A549 (cell line): Measurements from ENCODE around the gene GDF2. TPM values are rescaled to one million over a fixed set of nuclear protein-coding genes. Genes with fewer than 3 reads are reported as not detected.

Source experiments
- ATAC-seq, 2 experiments: fragments of 200-7000 bp in 1 of 2; fragments of >200 bp in 1 of 2; cut with Nextera tagmentation in 1 of 2; cut with Tn5 transposase in 1 of 2; 3 replicates each; pipeline versions ENCODE4 v1.8.0 to v1.9.1; 2018 to 2020; ENCODE audit warnings: mild to moderate bottlenecking in 1 of 2, moderate library complexity in 1 of 2
- CTCF ChIA-PET: fragments of 300-600 bp; sonication (Branson Sonifier 250); formaldehyde crosslinking; extraction: SDS; loops from one replicate; lab custom pipeline; 2021; ENCODE audit warnings: antibody characterized with exemption, inconsistent platforms; lab: Yijun Ruan, JAX
- POLR2A ChIA-PET: fragments of 350-600 bp; formaldehyde crosslinking; extraction: SDS; loops from one replicate; lab custom pipeline; 2021; ENCODE audit warnings: antibody characterized with exemption, inconsistent platforms; lab: Yijun Ruan, JAX
- DNase-seq, 2 experiments: peaks; one replicate each; pipeline versions ENCODE4 v3.0.0 to v3.0.0-alpha.2; 2011 to 2016; ENCODE audit warnings: low read depth in 1 of 2, low spot score in 1 of 2
- FAIRE-seq: peaks from 2 replicates; lab custom pipeline; 2011; peaks lifted over from hg19 to GRCh38; lab: Jason Lieb, UNC
- H3K27ac ChIP-seq, 2 experiments: fragments of >200 bp; sonication (Bioruptor Twin); formaldehyde crosslinking; 3 replicates each; pipeline ENCODE4 v1.5.1; 2016 to 2017
- H3K4me1 ChIP-seq: fragments of >200 bp; sonication (Bioruptor Twin); formaldehyde crosslinking; 3 replicates; pipeline ENCODE4 v1.6.1; 2016
- H3K4me2 ChIP-seq: fragments of >200 bp; sonication (Bioruptor Twin); formaldehyde crosslinking; 3 replicates; pipeline ENCODE4 v1.6.1; 2016
- H3K4me3 ChIP-seq: fragments of >200 bp; sonication (Bioruptor Twin); formaldehyde crosslinking; 3 replicates; pipeline ENCODE4 v1.5.1; 2016
- H3K9me3 ChIP-seq: fragments of >200 bp; sonication (Bioruptor Twin); formaldehyde crosslinking; 3 replicates; pipeline ENCODE4 v1.6.1; 2016
- ATOH8 ChIP-seq: fragments of 250-450 bp; sonication (Bioruptor Pico); IDR thresholded peaks from 2 replicates; pipeline ENCODE4 v1.5.0; 2020; ENCODE audit warnings: low read depth, mild to moderate bottlenecking, moderate library complexity
- CEBPB ChIP-seq, 2 experiments: fragments of >200 bp in 1 of 2; sonication (Bioruptor Twin) in 1 of 2; formaldehyde crosslinking in 1 of 2; IDR thresholded peaks; 2 replicates each; pipeline ENCODE4 v1.6.1; 2012 to 2016
- CHD2 ChIP-seq: fragments of 150-350 bp; IDR thresholded peaks from 2 replicates; pipeline ENCODE4 v1.6.1; 2014; ENCODE audit warnings: low read length; ENCODE audit not compliant: partially characterized antibody
- CHD4 ChIP-seq: fragments of 200-600 bp; sonication (generic); IDR thresholded peaks from 2 replicates; pipeline ENCODE4 v1.6.1; 2016; ENCODE audit warnings: antibody characterized with exemption, mild to moderate bottlenecking, borderline replicate concordance
- EHF ChIP-seq: fragments of 250-450 bp; sonication (Bioruptor Pico); IDR thresholded peaks from 2 replicates; pipeline ENCODE4 v1.5.0; 2020; ENCODE audit warnings: mild to moderate bottlenecking
- ELK1 ChIP-seq: fragments of 150-350 bp; IDR thresholded peaks from 2 replicates; pipeline ENCODE4 v1.6.1; 2014; ENCODE audit warnings: low read depth, mild to moderate bottlenecking, low read length
- EP300 ChIP-seq, 2 experiments: fragments of >200 bp; sonication (Bioruptor Twin); formaldehyde crosslinking; IDR thresholded peaks; 2 replicates in 1 of 2; 3 replicates in 1 of 2; pipeline ENCODE4 v1.6.1; 2016 to 2017
- ESRRA ChIP-seq: fragments of 150-350 bp; IDR thresholded peaks from 2 replicates; pipeline ENCODE4 v1.6.1; 2014; ENCODE audit warnings: mild to moderate bottlenecking, low read length, borderline replicate concordance
- FOSB ChIP-seq: fragments of 250-450 bp; sonication (Bioruptor Pico); IDR thresholded peaks from 2 replicates; pipeline ENCODE4 v1.5.0; 2020; ENCODE audit warnings: mild to moderate bottlenecking, moderate library complexity
- HOXB13 ChIP-seq: fragments of 250-450 bp; sonication (Bioruptor Pico); IDR thresholded peaks from 2 replicates; pipeline ENCODE4 v1.5.0; 2020; ENCODE audit warnings: low read depth, mild to moderate bottlenecking, moderate library complexity
- JUNB ChIP-seq: fragments of >200 bp; sonication (Bioruptor Twin); formaldehyde crosslinking; IDR thresholded peaks from 2 replicates; pipeline ENCODE4 v1.6.1; 2016
- MAFK ChIP-seq: fragments of 450-650 bp; IDR thresholded peaks from 2 replicates; pipeline ENCODE4 v1.6.1; 2014; ENCODE audit not compliant: partially characterized antibody
- MYC ChIP-seq: IDR thresholded peaks from 2 replicates; pipeline ENCODE4 v1.6.1; 2012; ENCODE audit warnings: mild to moderate bottlenecking, inconsistent platforms, low read length, improper control_type of control experiment, borderline replicate concordance
- NFE2L2 ChIP-seq: fragments of 150-350 bp; conservative IDR thresholded peaks from 2 replicates; pipeline ENCODE4 v1.6.1; 2014; ENCODE audit warnings: low read length
- POLR2A ChIP-seq: IDR thresholded peaks from 2 replicates; pipeline ENCODE4 v1.6.1; 2012; ENCODE audit warnings: mild to moderate bottlenecking, low read length
- POLR2AphosphoS2 ChIP-seq: conservative IDR thresholded peaks from 2 replicates; pipeline ENCODE4 v1.6.1; 2012; ENCODE audit warnings: low read length, improper control_type of control experiment, inconsistent platforms
- RARB ChIP-seq: fragments of 250-450 bp; sonication (Bioruptor Pico); IDR thresholded peaks from 2 replicates; pipeline ENCODE4 v1.8.0; 2021; ENCODE audit warnings: mild to moderate bottlenecking, moderate library complexity
- RCOR1 ChIP-seq: fragments of 150-350 bp; IDR thresholded peaks from 2 replicates; pipeline ENCODE4 v1.6.1; 2014; ENCODE audit warnings: antibody characterized with exemption, low read length, low read depth
- REST ChIP-seq: fragments of 200-600 bp; sonication (generic); IDR thresholded peaks from 2 replicates; pipeline ENCODE4 v1.6.1; 2016; ENCODE audit warnings: antibody characterized with exemption, mild to moderate bottlenecking, moderate library complexity
- SMC3 ChIP-seq: fragments of >200 bp; sonication (Bioruptor Twin); formaldehyde crosslinking; IDR thresholded peaks from 3 replicates; pipeline ENCODE4 v1.6.1; 2018; ENCODE audit warnings: inconsistent platforms
- TFCP2L1 ChIP-seq: fragments of 250-450 bp; sonication (Bioruptor Pico); IDR thresholded peaks from 2 replicates; pipeline ENCODE4 v1.5.0; 2021; ENCODE audit warnings: mild to moderate bottlenecking
- ZNF302 ChIP-seq: fragments of 250-450 bp; sonication (Bioruptor Pico); IDR thresholded peaks from 2 replicates; pipeline ENCODE4 v1.9.0; 2021; ENCODE audit warnings: inconsistent platforms, mild to moderate bottlenecking, moderate library complexity
- WGBS: methylation state at CpG from one replicate; pipeline ENCODE4 v1.1.6; 2017; ENCODE audit errors: missing lambda C conversion rate; 5-methylcytosine and 5-hydroxymethylcytosine counted together
- polyA plus RNA-seq, 4 experiments: library from polyadenylated mRNA; depleted of rRNA in 3 of 4; stranded (reverse); fragments of >200 nt; fragmentation: RNase III in 1 of 4; extraction: RNeasy Plus Mini Kit Qiagen cat#74134 plus additional on column Dnase treatment in 1 of 4; gene quantifications; 2 replicates in 3 of 4; 3 replicates in 1 of 4; pipeline ENCODE4 v1.2.3, GENCODE V29; 2011 to 2017

Gene GDF2
- polyA plus RNA-seq, 2 of the 4 experiments (the other 2 are of a cell fraction), result not detected

GRCh38 chr10:47296941-47297340, 25.3 kb upstream of the GDF2 start:
- 0% methylated on average over 1 of the region's 1 CpG for WGBS
- ChIA-PET POLR2A (no interaction called here), CTCF (interaction anchor here (0.7 to 1.4 kb wide), 6 partner anchors 10 to 1268 kb away, joined by 3 to 5 read pairs (median 3); no protein-coding TSS in a partner anchor)
- no peak overlapping the region for H3K27ac ChIP-seq
- H3K4me3 ChIP-seq, result no peak overlapping the region
- no peak for DNase-seq
- no peak overlapping the region for H3K4me2 ChIP-seq
- TF ChIP-seq EP300 (IDR thresholded peaks at IDR 0.05) (no peak), ELK1 (no peak), MAFK (no peak), CHD4 (no peak), ZNF302 (CRISPR knock-in tag) (no peak), SMC3 (no peak), CEBPB (IDR thresholded peaks at IDR 0.05) (no peak), MYC (no peak), HOXB13 (CRISPR knock-in tag) (no peak), TFCP2L1 (no peak), POLR2AphosphoS2 (no peak), EHF (CRISPR knock-in tag) (no peak), POLR2A (no peak)
- H3K4me1 ChIP-seq, result no peaks in the 10 kb centered on the region
- no peaks in the 10 kb centered on the region for H3K9me3 ChIP-seq
- FAIRE-seq, result no peak
- no peak for ATAC-seq

- no peak overlapping the region for H3K27ac ChIP-seq
- TF ChIP-seq RCOR1, result no peak
- no peak for TF ChIP-seq NFE2L2
- no peak for TF ChIP-seq JUNB
- TF ChIP-seq CEBPB (IDR thresholded peaks at IDR 0.05), result no peak
- no peak for TF ChIP-seq EHF (CRISPR knock-in tag)
- no peak for TF ChIP-seq ESRRA
- no peak for TF ChIP-seq MAFK
- no peak for TF ChIP-seq CHD2
- TF ChIP-seq ELK1, result no peak
- no peak for TF ChIP-seq FOSB (CRISPR knock-in tag)
- TF ChIP-seq CHD4, result no peak
- TF ChIP-seq RARB (CRISPR knock-in tag), result no peak
- TF ChIP-seq ATOH8 (CRISPR knock-in tag), result no peak
- TF ChIP-seq REST, result no peak
- DNase-seq, result no peak
- H3K9me3 ChIP-seq, result no peaks in the 10 kb centered on the region
- no peak overlapping the region for H3K4me3 ChIP-seq
- 45% methylated on average over 11 of the region's 12 CpGs for WGBS
- no peak overlapping the region for H3K4me2 ChIP-seq
- POLR2A ChIA-PET, result no interaction called here
- no peaks in the 10 kb centered on the region for H3K4me1 ChIP-seq
- CTCF ChIA-PET, result interaction anchor here (0.7 to 1.4 kb wide), 6 partner anchors 14 to 273 kb away, joined by 3 to 5 read pairs (median 4); no protein-coding TSS in a partner anchor
- ATAC-seq, result no peak
- FAIRE-seq, result no peak
Observed at GRCh38 chr10:47297866-47298540, 24.3 kb upstream of the GDF2 start.
